Measurements from ENCODE around the gene CAB39L.

DNA sequence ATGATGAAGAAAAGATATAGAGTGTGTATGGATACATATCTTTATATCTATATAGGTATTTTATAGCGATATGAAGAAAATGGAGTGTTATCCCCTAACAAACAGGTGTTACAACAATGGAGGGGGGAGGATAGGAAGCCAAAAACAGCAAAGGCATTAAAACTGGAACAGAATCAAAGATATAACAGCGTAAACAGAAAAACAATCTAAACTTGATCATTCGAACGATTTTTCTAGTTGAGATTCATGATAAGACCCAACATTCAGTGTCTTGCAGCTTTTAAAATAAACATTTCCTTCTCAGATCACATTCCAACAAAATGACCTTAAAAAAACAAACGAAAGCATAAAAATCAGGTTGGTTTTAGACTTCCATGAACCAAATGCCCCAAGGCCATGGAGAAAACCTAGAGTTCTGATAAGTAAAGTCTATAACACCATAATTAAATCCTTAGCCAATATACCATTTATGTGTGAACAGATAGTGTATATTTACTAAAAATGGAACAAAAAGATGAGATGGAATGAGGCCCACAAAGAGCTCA, 55.7 kb downstream of the CAB39L start:
- TF ChIP-seq, protein P1, sequence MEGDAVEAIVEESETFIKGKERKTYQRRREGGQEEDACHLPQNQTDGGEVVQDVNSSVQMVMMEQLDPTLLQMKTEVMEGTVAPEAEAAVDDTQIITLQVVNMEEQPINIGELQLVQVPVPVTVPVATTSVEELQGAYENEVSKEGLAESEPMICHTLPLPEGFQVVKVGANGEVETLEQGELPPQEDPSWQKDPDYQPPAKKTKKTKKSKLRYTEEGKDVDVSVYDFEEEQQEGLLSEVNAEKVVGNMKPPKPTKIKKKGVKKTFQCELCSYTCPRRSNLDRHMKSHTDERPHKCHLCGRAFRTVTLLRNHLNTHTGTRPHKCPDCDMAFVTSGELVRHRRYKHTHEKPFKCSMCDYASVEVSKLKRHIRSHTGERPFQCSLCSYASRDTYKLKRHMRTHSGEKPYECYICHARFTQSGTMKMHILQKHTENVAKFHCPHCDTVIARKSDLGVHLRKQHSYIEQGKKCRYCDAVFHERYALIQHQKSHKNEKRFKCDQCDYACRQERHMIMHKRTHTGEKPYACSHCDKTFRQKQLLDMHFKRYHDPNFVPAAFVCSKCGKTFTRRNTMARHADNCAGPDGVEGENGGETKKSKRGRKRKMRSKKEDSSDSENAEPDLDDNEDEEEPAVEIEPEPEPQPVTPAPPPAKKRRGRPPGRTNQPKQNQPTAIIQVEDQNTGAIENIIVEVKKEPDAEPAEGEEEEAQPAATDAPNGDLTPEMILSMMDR (IDR thresholded peaks at IDR 0.05), result no peak
- TF ChIP-seq POLR2A (IDR thresholded peaks at IDR 0.05), result no peak
